ENCODE results near the gene EYS.

Gene EYS

GRCh38 chr6:64949257-64949656, 757.8 kb downstream of the EYS start:
- H3K79me2 ChIP-seq: no peaks in the 10 kb centered on the region

GRCh38 chr6:64948261-64948660, 758.8 kb downstream of the EYS start:
- H3K27ac ChIP-seq: no peak overlapping the region
- no peak for TF ChIP-seq CTCF (IDR thresholded peaks at IDR 0.05)
- no peaks in the 10 kb centered on the region for H3K36me3 ChIP-seq (ENCODE audit: control insufficient read depth, insufficient read depth, low read length)
- no peaks in the 10 kb centered on the region for H3K27me3 ChIP-seq (ENCODE audit: control insufficient read depth, insufficient read depth, low read length)
- H3K9ac ChIP-seq: no peak overlapping the region
- H2AFZ ChIP-seq: no peak overlapping the region
- H3K9me3 ChIP-seq (ENCODE audit: control insufficient read depth, low read length): peaks cover 2% of the 10 kb centered on the region
- no peak overlapping the region for H3K4me2 ChIP-seq (ENCODE audit: low read length)
- no peak overlapping the region for H3K4me3 ChIP-seq (ENCODE audit: low read depth, low read length)
- no peaks in the 10 kb centered on the region for H3K4me1 ChIP-seq
- no peaks in the 10 kb centered on the region for H3K79me2 ChIP-seq

More at GRCh38 chr6:64949257-64949656, 757.8 kb downstream of the EYS start:
- H3K4me3 ChIP-seq (ENCODE audit: low read depth, low read length): no peak overlapping the region
- H2AFZ ChIP-seq: no peak overlapping the region
- no peak overlapping the region for H3K9ac ChIP-seq
- H3K27me3 ChIP-seq (ENCODE audit: control insufficient read depth, insufficient read depth, low read length): no peaks in the 10 kb centered on the region
- no peak overlapping the region for H3K4me2 ChIP-seq (ENCODE audit: low read length)
- no peak overlapping the region for H3K27ac ChIP-seq
- no peaks in the 10 kb centered on the region for H3K9me3 ChIP-seq (ENCODE audit: control insufficient read depth, low read length)
- no peaks in the 10 kb centered on the region for H3K4me1 ChIP-seq
- no peak for TF ChIP-seq CTCF (IDR thresholded peaks at IDR 0.05)
- H3K36me3 ChIP-seq (ENCODE audit: control insufficient read depth, insufficient read depth, low read length): no peaks in the 10 kb centered on the region

- Histone ChIP-seq H3K4me1 (no peaks in the 10 kb centered on the region), H3K9ac (no peak overlapping the region), H3K27ac (no peak overlapping the region), H2AFZ (no peak overlapping the region), H3K9me3 (ENCODE audit: control insufficient read depth, low read length) (peaks cover 2% of the 10 kb centered on the region), H3K4me3 (ENCODE audit: low read depth, low read length) (no peak overlapping the region), H3K79me2 (no peaks in the 10 kb centered on the region), H3K4me2 (ENCODE audit: low read length) (no peak overlapping the region), H3K27me3 (ENCODE audit: control insufficient read depth, insufficient read depth, low read length) (no peaks in the 10 kb centered on the region), H3K36me3 (ENCODE audit: control insufficient read depth, insufficient read depth, low read length) (no peaks in the 10 kb centered on the region)
- TF ChIP-seq CTCF (IDR thresholded peaks at IDR 0.05): no peak
Measured at GRCh38 chr6:64945450-64945849, 761.6 kb downstream of the EYS start.

GRCh38 chr6:64932486-64932885, 774.5 kb downstream of the EYS start:
- no peak for TF ChIP-seq CTCF (IDR thresholded peaks at IDR 0.05)
- no peak overlapping the region for H3K4me2 ChIP-seq (ENCODE audit: low read length)
- no peak overlapping the region for H2AFZ ChIP-seq
- no peaks in the 10 kb centered on the region for H3K79me2 ChIP-seq
- H3K36me3 ChIP-seq (ENCODE audit: control insufficient read depth, insufficient read depth, low read length): no peaks in the 10 kb centered on the region
- no peak overlapping the region for H3K4me3 ChIP-seq (ENCODE audit: low read depth, low read length)
- H3K9me3 ChIP-seq (ENCODE audit: control insufficient read depth, low read length): no peaks in the 10 kb centered on the region
- no peaks in the 10 kb centered on the region for H3K4me1 ChIP-seq
- H3K27me3 ChIP-seq (ENCODE audit: control insufficient read depth, insufficient read depth, low read length): no peaks in the 10 kb centered on the region
- no peak overlapping the region for H3K9ac ChIP-seq
- no peak overlapping the region for H3K27ac ChIP-seq

GRCh38 chr6:64930681-64931080, 776.3 kb downstream of the EYS start:
- Histone ChIP-seq H3K9me3 (ENCODE audit: control insufficient read depth, low read length) (no peaks in the 10 kb centered on the region), H3K9ac (no peak overlapping the region), H3K4me2 (ENCODE audit: low read length) (no peak overlapping the region), H3K79me2 (no peaks in the 10 kb centered on the region), H3K36me3 (ENCODE audit: control insufficient read depth, insufficient read depth, low read length) (no peaks in the 10 kb centered on the region), H2AFZ (no peak overlapping the region), H3K4me3 (ENCODE audit: low read depth, low read length) (no peak overlapping the region), H3K4me1 (no peaks in the 10 kb centered on the region), H3K27ac (no peak overlapping the region), H3K27me3 (ENCODE audit: control insufficient read depth, insufficient read depth, low read length) (no peaks in the 10 kb centered on the region)
- TF ChIP-seq CTCF (IDR thresholded peaks at IDR 0.05): no peak

Data from parathyroid adenoma (tissue), 2 donors.